ENCODE data around the gene SMYD3.

DNA sequence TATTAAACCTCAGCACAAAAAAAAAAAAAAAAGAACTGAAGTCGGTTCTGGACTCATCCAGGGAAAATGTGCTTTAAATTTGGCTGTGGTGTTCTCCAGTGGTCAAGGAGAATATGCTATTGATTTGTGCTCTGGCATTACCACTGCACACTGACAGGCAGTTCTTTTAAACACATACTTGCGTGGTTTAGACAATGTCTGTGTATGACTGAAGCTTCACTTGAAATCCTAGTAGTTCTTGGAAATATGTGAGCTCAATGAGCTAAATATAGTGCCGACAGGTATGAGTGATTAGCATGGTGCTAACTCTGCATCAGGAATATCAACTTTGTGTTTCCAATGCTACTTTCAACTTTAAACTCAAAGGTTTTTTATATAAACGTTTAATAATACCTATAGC lies 415.6 kb downstream of the SMYD3 start:
- TF ChIP-seq, protein P1, sequence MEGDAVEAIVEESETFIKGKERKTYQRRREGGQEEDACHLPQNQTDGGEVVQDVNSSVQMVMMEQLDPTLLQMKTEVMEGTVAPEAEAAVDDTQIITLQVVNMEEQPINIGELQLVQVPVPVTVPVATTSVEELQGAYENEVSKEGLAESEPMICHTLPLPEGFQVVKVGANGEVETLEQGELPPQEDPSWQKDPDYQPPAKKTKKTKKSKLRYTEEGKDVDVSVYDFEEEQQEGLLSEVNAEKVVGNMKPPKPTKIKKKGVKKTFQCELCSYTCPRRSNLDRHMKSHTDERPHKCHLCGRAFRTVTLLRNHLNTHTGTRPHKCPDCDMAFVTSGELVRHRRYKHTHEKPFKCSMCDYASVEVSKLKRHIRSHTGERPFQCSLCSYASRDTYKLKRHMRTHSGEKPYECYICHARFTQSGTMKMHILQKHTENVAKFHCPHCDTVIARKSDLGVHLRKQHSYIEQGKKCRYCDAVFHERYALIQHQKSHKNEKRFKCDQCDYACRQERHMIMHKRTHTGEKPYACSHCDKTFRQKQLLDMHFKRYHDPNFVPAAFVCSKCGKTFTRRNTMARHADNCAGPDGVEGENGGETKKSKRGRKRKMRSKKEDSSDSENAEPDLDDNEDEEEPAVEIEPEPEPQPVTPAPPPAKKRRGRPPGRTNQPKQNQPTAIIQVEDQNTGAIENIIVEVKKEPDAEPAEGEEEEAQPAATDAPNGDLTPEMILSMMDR (IDR thresholded peaks at IDR 0.05): no peak
- TF ChIP-seq POLR2A (IDR thresholded peaks at IDR 0.05) (no peak), POLR2AphosphoS5 (IDR thresholded peaks at IDR 0.05; ENCODE audit: insufficient read depth in 1 of 2, low read depth in 1 of 2) (no peak)
